ENCODE results near the gene KLF6. TPM values are rescaled to one million over a fixed set of nuclear protein-coding genes. Genes with fewer than 3 reads are reported as not detected.
A peak's percentile ranks its signal among the peaks of the same experiment; 100 is the strongest.

Gene KLF6
- total and polyA plus RNA-seq, 2 donors (not counting 1 experiment from before 2014, with no cell fraction given): 96.1 to 105 TPM

DNA sequence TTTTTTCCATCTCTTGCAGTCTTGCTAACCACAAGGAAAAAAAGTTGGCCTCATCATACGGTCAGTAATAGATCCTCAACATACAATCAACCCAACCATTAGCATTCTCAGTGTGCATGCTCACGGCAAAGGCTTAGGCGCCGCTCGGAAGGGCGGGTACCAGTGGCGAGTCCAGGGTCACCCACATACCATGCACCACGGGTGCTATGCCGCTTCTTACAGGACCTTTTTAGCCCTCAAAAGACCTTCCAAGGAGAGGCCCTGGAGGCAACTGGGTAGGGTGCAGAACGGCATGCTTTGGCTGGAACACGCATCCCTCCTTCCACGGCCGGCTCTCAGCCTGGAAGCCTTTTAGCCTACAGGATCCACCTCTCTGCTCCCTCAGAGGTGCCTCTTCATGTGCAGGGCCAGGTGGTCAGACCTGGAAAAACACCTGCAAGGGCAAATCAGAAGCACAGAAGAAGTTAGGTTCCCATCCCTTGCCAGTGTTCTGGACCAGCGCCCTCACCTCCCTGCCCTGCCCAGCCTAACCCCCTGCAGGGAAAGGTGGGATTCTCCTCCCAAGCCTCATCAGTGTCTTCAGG is 5.8 kb downstream of the KLF6 start:
- H3K4me3 ChIP-seq (replicated peaks in 1 of 4; ENCODE audit: control extremely low read depth in 1 of 4, insufficient read depth in 1 of 4, low read depth in 3 of 4, low read length in 4 of 4): peak overlapping the region; percentile 86 to 99 (median 98)
- peaks cover 35% of the 10 kb centered on the region for H3K36me3 ChIP-seq (ENCODE audit: control insufficient read depth, insufficient read depth, low read length)
- H3K4me1 ChIP-seq (ENCODE audit: control insufficient read depth, extremely low read depth, insufficient read depth, low read length): peaks cover 23% of the 10 kb centered on the region
- peak overlapping the region; percentile 99 for H3K27ac ChIP-seq (ENCODE audit: insufficient read depth, low read length)
- no peak for TF ChIP-seq EZH2 (IDR thresholded peaks at IDR 0.05; ENCODE audit: low read length, missing control alignments)
- TF ChIP-seq, protein P1, sequence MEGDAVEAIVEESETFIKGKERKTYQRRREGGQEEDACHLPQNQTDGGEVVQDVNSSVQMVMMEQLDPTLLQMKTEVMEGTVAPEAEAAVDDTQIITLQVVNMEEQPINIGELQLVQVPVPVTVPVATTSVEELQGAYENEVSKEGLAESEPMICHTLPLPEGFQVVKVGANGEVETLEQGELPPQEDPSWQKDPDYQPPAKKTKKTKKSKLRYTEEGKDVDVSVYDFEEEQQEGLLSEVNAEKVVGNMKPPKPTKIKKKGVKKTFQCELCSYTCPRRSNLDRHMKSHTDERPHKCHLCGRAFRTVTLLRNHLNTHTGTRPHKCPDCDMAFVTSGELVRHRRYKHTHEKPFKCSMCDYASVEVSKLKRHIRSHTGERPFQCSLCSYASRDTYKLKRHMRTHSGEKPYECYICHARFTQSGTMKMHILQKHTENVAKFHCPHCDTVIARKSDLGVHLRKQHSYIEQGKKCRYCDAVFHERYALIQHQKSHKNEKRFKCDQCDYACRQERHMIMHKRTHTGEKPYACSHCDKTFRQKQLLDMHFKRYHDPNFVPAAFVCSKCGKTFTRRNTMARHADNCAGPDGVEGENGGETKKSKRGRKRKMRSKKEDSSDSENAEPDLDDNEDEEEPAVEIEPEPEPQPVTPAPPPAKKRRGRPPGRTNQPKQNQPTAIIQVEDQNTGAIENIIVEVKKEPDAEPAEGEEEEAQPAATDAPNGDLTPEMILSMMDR (conservative IDR thresholded peaks at IDR 0.05 in 1 of 2, IDR thresholded peaks at IDR 0.05 in 1 of 2; ENCODE audit: low read depth in 1 of 2, low read length in 2 of 2): no peak
- H3K79me2 ChIP-seq (ENCODE audit: control insufficient read depth, insufficient read depth, low read length): peaks cover 63% of the 10 kb centered on the region
- DNase-seq (ENCODE audit: low read depth in 2 of 2): peak; percentile 40 to 58
- no peaks in the 10 kb centered on the region for H3K27me3 ChIP-seq (ENCODE audit: control insufficient read depth, insufficient read depth, low read length)
- H3K9me3 ChIP-seq (ENCODE audit: control insufficient read depth, insufficient read depth, low read depth, low read length): no peaks in the 10 kb centered on the region
- peak overlapping the region; percentile 99 for H3K9ac ChIP-seq (ENCODE audit: insufficient read depth, low read length)
- H4K20me1 ChIP-seq (ENCODE audit: control insufficient read depth, extremely low read depth, insufficient read depth, low read length): peaks cover 5% of the 10 kb centered on the region
- peak overlapping the region; percentile 100 for H3K4me2 ChIP-seq (ENCODE audit: extremely low read depth, insufficient read depth, low read length)
- H2AFZ ChIP-seq (ENCODE audit: low read length): no peak overlapping the region

DNA sequence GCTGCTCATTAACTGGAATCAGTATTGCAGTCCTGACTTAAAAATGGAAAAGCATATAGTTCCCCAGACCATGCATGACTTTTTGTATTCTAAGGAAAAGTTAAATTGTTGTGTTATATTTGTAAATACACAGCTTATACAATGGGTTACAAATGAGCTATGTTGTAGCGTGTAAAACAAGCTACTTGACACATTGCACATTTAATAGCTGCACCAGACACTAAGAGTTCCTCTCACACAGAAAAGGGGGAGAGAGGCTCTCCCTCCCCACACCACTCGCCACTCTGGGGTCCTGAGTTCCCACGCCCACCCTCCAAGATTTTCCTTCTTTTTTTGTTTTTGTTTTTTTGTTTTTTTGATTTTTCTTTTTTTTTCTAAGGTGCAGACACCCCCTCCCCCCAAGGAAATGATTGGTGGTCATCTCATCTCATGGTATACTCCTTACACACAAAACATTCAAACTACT is 6.3 kb downstream of the KLF6 start:
- TF ChIP-seq, protein P1 (conservative IDR thresholded peaks at IDR 0.05 in 1 of 2, IDR thresholded peaks at IDR 0.05 in 1 of 2; ENCODE audit: low read depth in 1 of 2, low read length in 2 of 2): no peak
- no peak for TF ChIP-seq EZH2 (IDR thresholded peaks at IDR 0.05; ENCODE audit: low read length, missing control alignments)
- H3K36me3 ChIP-seq (ENCODE audit: control insufficient read depth, insufficient read depth, low read length): peaks cover 35% of the 10 kb centered on the region
- DNase-seq (ENCODE audit: low read depth in 2 of 2): peak in 1 of 2 donors; percentile 35
- H3K27me3 ChIP-seq (ENCODE audit: control insufficient read depth, insufficient read depth, low read length): no peaks in the 10 kb centered on the region
- peaks cover 5% of the 10 kb centered on the region for H4K20me1 ChIP-seq (ENCODE audit: control insufficient read depth, extremely low read depth, insufficient read depth, low read length)
- H3K27ac ChIP-seq (ENCODE audit: insufficient read depth, low read length): peak overlapping the region; percentile 99
- no peaks in the 10 kb centered on the region for H3K9me3 ChIP-seq (ENCODE audit: control insufficient read depth, insufficient read depth, low read depth, low read length)
- no peak overlapping the region for H2AFZ ChIP-seq (ENCODE audit: low read length)
- peaks cover 23% of the 10 kb centered on the region for H3K4me1 ChIP-seq (ENCODE audit: control insufficient read depth, extremely low read depth, insufficient read depth, low read length)
- peak overlapping the region; percentile 99 for H3K9ac ChIP-seq (ENCODE audit: insufficient read depth, low read length)
- peak overlapping the region; percentile 100 for H3K4me2 ChIP-seq (ENCODE audit: extremely low read depth, insufficient read depth, low read length)
- H3K79me2 ChIP-seq (ENCODE audit: control insufficient read depth, insufficient read depth, low read length): peaks cover 58% of the 10 kb centered on the region
- peak overlapping the region; percentile 86 to 99 (median 98) for H3K4me3 ChIP-seq (replicated peaks in 1 of 4; ENCODE audit: control extremely low read depth in 1 of 4, insufficient read depth in 1 of 4, low read depth in 3 of 4, low read length in 4 of 4)

DNA sequence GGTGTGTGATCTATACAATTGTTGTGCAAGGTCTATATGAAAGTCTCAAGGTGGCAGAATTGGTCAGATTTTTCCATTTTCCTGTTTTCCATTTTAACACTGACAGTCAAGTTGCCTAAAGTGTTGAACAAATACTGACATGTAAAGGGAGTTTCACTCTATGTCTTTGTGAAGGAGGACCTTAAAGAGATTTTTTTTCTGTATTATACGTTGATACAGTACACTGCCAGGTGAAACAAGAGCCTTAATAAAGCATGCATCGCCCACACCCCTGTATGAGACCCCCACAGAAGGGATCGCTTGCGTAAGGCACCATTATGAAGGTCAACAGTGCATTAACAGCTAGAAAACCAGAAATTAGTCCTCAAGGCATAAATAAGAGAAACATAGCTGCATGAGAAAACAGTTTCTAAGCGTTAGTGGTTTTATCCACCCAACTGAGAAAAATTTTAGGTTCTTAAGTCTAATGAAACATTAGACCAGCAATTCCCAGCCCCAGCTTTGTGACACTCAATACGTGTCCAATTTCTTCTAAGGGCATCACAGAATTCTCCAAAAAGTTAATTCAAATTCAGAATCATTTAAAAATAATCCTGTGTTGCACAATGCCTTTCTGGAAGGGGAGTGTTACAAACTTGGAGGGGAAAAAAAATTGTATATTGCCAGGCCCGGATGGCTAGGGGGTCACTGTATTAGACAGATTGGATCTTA is 6.9 kb downstream of the KLF6 start:
- Histone ChIP-seq H3K4me1 (ENCODE audit: control insufficient read depth, extremely low read depth, insufficient read depth, low read length) (peaks cover 23% of the 10 kb centered on the region), H4K20me1 (ENCODE audit: control insufficient read depth, extremely low read depth, insufficient read depth, low read length) (peaks cover 5% of the 10 kb centered on the region), H3K27me3 (ENCODE audit: control insufficient read depth, insufficient read depth, low read length) (no peaks in the 10 kb centered on the region), H3K4me3 (replicated peaks in 1 of 4; ENCODE audit: control extremely low read depth in 1 of 4, insufficient read depth in 1 of 4, low read depth in 3 of 4, low read length in 4 of 4) (peak overlapping the region in 2 of 4 experiments; percentile 97 to 98), H3K27ac (ENCODE audit: insufficient read depth, low read length) (peak overlapping the region; percentile 99), H3K9ac (ENCODE audit: insufficient read depth, low read length) (no peak overlapping the region), H3K79me2 (ENCODE audit: control insufficient read depth, insufficient read depth, low read length) (peaks cover 52% of the 10 kb centered on the region), H3K36me3 (ENCODE audit: control insufficient read depth, insufficient read depth, low read length) (peaks cover 35% of the 10 kb centered on the region), H3K4me2 (ENCODE audit: extremely low read depth, insufficient read depth, low read length) (peak overlapping the region; percentile 100), H3K9me3 (ENCODE audit: control insufficient read depth, insufficient read depth, low read depth, low read length) (no peaks in the 10 kb centered on the region), H2AFZ (ENCODE audit: low read length) (no peak overlapping the region)
- DNase-seq (ENCODE audit: low read depth in 2 of 2): peak in 1 of 2 donors; percentile 39
- TF ChIP-seq EZH2 (IDR thresholded peaks at IDR 0.05; ENCODE audit: low read length, missing control alignments): no peak
- TF ChIP-seq, protein P1 (conservative IDR thresholded peaks at IDR 0.05 in 1 of 2, IDR thresholded peaks at IDR 0.05 in 1 of 2; ENCODE audit: low read depth in 1 of 2, low read length in 2 of 2): no peak

Data from fibroblast of lung (primary cell).